HG03520 (cell line): ENCODE results near the gene SLC2A4.
A peak's percentile ranks its signal among the peaks of the same experiment; 100 is the strongest.

Experiments used
- ATAC-seq: cut with Tn5 transposase; IDR thresholded peaks from one replicate; pipeline ENCODE4 v1.9.1; 2021; ENCODE audit warnings: mild to moderate bottlenecking, moderate library complexity; ENCODE audit not compliant: unreplicated experiment

The SLC2A4 gene

GRCh38 chr17:7296189-7296861, 14.8 kb downstream of the SLC2A4 start:
- ATAC-seq = no peak

GRCh38 chr17:7304179-7304578, 22.7 kb downstream of the SLC2A4 start:
- ATAC-seq = no peak

- peak; percentile 68 for ATAC-seq
These were observed 25.6 kb downstream of the SLC2A4 start, which contains the start of gene EIF5A for GRCh38 chr17:7306911-7307685. Gene EIF5A, plus strand, starts transcription at chr17:7307628. Its CDS starts 2,008 bp downstream, at chr17:7309636.

GRCh38 chr17:7307686-7308624, 26.4 kb downstream of the SLC2A4 start:
- ATAC-seq = no peak

DNA sequence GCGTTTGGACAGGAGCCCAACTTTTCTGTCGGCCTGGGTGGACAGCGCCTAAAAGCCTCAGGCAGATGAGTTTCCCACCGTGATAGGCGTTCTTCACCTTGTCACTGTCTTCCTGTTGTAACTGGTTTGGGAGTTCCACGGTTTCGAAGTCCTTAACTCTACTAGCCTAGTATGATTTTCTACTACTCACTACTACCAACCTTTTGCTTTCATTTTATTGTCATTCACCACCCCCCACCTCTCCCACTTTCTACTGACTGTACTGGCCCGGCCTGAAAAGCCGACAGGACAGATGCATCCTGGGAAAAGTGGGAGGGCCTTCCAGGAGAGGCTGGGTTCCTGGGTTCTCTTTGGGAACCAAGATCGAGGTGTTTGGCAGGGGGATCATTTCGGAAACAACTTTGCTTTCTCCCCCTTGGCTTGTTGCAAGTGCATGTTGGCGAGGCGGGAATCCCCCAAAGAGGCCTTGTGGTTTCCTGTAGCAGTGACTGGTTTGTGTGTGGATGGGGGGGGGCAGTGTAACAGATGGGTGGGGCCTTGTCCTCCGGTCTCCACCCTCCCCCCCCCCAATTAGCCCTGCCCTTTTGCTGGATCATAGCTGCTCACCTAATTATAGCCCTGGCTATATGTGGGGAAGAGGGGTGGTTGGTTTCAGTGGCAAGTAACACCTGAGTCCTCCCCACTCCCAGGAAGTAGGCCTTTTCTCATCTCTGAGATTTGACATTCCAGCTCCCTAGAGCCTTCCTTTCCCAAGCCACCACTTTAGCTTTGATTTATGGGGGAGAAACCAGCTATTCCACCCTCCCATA, 27.3 kb downstream of the SLC2A4 start:
- ATAC-seq = no peak

DNA sequence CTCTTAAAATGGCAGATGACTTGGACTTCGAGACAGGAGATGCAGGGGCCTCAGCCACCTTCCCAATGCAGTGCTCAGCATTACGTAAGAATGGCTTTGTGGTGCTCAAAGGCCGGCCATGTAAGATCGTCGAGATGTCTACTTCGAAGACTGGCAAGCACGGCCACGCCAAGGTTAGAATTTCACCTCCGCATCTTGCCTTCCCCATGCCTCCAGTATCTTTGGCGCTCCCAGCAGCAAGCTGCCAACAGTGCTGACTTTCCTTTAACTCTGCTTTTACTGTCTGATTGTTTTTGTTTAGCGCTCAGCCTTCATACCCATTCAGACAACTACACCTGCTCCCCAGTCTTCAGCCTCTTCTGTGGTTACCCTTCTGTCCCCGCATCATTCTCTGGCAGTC, 28.1 kb downstream of the SLC2A4 start:
- no peak for ATAC-seq

GRCh38 chr17:7311110-7311705, 29.7 kb downstream of the SLC2A4 start:
- no peak for ATAC-seq

DNA sequence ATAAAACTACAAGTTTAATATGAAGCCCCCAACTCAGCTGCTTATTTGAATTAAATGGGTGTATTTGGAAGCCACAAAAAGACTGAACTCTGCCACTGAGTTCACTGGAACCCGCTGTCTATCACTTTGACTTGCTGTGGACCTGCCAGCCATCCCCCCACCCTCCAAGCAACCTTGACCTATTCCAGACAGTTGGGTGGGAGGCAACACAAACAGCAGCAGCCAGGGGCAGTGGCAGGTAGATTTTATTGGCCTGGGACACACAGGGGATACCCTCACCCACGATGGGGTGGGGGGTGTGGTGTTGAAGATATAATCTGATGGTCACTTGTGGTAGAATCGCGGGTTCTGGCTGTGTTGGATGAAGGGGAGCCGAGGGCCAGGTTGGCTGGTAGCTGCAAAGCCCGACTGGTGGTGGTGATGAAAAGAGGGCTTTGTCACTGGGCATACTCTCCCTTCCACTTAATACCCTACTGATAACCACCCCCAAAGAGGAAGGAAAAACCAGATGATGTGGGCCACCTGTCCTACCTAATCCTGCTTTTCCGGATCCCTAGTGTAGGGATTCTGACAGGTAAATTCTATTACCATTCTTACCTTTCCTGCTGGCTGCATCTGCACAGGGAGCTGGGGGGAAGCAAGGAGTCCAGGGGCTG, 31.0 kb downstream of the SLC2A4 start:
- no peak for ATAC-seq

GRCh38 chr17:7313088-7313889, 31.8 kb downstream of the SLC2A4 start:
- ATAC-seq = no peak

DNA sequence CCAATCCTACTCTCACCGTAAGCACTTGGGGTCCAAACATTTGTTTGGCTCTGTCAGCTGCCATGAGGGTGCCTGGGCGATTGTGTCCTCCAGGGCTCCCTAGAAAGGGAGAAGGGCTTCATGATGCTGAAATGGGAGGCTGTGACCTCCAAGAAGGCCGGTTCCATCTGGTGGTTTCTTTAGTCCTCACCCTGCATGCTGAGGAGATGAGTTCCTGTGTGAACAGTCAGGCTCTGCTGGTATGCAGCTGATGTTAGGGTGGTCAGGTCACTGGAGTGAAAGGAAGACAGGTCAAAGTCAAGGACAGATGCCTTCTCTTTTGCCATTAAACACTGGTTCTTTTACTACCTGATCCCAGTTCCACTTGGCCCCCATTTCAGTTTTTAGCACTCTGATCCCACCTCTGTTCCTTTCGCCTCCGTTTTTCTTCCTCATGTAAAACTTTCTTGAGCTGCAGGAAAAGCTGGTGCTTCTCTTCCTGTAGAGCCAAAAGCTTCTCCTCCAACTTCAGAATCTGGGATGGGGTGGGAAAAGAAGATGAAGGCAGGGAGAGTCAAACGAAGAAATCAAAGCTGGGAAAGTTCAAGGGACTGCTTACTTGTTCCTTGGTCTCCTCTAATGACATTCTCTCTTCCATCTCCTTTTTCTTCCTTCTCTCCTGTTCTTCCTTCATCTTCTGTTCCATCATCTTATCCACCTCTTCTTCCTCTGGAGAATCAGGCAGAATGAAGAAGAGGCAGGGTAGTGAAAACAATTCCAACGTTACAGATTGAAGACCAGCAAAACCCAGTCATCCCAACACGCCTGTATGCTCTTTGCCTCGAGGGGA, 32.6 kb downstream of the SLC2A4 start:
- no peak for ATAC-seq

DNA sequence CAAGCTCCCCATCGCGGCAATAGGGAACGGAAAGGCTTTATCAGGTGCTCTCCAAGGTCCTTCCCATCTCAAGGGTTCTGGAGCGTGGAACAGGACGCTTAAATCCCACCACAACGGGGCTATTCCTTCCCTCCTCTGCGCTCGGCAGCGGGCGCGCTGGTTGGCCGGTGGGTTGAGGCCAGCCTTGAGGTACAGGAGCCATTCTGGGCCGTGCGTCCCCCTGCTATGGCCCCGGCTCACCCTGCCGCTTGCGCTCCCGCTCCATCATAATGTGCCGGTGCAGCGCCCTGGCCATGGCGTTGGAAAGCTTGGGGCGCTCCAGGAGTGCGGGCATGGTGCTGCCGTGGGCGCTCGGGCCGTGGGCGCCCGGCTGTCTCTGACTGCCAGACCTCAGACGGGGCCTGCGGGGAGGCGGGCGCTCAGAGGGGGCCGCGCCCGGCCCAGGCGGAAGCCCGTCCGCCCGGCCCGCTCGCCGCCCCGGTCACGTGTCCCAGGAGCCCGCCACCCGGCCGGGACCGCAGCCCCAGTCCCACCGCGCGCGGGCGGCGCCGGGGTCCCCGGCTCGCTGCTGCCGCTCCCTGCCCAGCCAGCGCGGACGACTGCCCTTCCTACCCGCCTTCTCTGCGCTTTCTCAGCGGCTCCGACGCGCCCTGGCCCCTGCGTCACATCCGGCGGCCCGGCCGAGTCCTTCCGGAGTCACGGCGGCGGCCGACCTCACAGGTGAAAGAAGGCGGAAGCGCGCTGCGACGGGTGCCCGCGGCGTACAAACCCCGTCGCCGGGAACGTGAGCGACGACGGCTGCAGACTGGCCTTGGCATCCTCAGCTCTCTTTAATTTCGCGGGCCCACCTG, 33.4 kb downstream of the SLC2A4 start, which contains the start of gene GPS2:
GPS2 (minus strand) TSS at position 642 of the 851 bp plus-strand sequence; CDS start at position 334, 308 bp downstream.
- peak; percentile 64 for ATAC-seq

DNA sequence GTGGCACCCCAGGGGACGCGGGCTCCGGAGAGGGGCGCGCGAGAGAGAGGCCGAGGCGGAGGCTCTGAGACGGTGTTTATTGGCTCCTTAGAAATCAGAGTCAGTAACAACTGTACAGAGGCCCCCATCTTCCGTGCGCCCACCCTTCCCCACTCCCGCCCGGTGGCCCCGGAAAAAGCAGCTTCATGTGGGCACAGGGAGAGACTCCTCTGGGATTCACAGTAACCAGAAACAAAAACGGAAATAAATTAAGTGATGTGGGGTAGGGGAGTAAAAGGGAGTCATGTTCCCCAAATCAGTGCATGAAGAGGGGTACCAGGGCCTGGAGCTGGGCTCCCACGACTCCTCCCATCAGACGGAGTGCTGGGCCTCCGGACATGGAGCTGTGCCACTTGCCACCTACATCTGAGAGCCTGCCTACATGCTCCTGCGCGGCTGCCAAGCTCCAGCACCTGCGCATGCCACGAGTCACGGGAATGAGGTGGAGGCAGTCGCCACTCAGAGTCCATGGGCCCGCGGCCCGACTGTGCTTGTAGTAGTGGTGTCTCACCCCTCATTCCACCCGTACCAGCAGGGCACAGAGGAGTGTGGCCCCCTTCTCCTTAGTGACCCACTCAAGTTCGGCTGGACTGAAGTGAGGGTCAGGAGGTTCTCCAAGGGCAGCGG, 34.2 kb downstream of the SLC2A4 start:
- no peak for ATAC-seq

DNA sequence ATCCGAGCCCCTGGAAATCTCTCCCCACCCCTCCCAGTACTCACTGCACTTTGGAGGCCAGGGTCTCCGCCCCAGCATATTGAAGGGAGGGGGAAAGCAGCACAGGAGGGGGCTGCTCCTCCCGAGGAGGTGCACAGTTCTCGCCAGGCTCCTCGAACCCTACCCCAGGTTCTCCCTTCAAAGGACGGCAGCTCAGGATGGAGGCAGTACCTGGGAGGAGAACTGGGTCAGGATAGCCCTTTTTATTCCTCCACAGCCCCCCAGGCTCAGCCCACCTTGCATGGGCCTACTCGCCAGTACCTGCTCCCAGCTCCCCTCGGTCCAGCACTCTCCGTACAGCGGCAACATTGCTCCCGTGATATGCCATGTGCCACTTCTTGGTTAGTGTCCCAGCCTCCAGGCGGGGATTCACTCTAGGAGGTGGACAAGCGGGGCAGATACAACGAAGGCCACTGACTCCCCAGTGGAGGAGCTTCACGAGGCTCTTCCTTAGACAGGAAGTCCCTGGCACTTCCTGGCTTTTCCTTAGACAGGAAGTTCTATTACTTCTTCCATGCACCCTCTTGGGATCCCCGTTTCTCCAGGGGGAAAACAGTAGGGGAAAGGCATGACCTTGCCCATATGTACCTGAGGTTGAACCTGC, 35.8 kb downstream of the SLC2A4 start:
- ATAC-seq = no peak

- no peak for ATAC-seq
These were observed 36.8 kb downstream of the SLC2A4 start for GRCh38 chr17:7318121-7318860.

GRCh38 chr17:7321466-7321865, 39.9 kb downstream of the SLC2A4 start:
- ATAC-seq = no peak
